GM23248 (cell line): Measurements from ENCODE around the gene PTPRA. TPM values are rescaled to one million over a fixed set of nuclear protein-coding genes. Genes with fewer than 3 reads are reported as not detected.
"Not testable (repeated sequence)": the region's sequence is repeated elsewhere in the genome, so short reads cannot be mapped to it uniquely, and the experiment has no call there.

Experiments
- DNase-seq: peaks from one replicate; pipeline ENCODE4 v3.0.0-alpha.2; 2015
- H2AFZ ChIP-seq: fragments of 200-600 bp; sonication (generic); 2 replicates; pipeline ENCODE4 v1.6.1; 2016; ENCODE audit warnings: antibody characterized with exemption
- H3F3A ChIP-seq: fragments of 200-600 bp; sonication (generic); 2 replicates; pipeline ENCODE4 v1.6.1; 2016; ENCODE audit warnings: mild to moderate bottlenecking, antibody characterized with exemption, mixed run types; ENCODE audit not compliant: insufficient read depth
- H3K27ac ChIP-seq: fragments of 200-600 bp; sonication (generic); 2 replicates; pipeline ENCODE4 v1.5.1; 2016; ENCODE audit warnings: mild to moderate bottlenecking
- H3K27me3 ChIP-seq: fragments of 200-600 bp; sonication (generic); replicated peaks from 2 replicates; pipeline ENCODE4 v1.6.1; 2016; ENCODE audit warnings: mild to moderate bottlenecking; ENCODE audit not compliant: insufficient read depth
- H3K36me3 ChIP-seq: fragments of 200-600 bp; sonication (generic); 2 replicates; pipeline ENCODE4 v1.6.1; 2016; ENCODE audit warnings: low read depth, mild to moderate bottlenecking
- H3K4me1 ChIP-seq: fragments of 200-600 bp; sonication (generic); 2 replicates; pipeline ENCODE4 v1.6.1; 2016; ENCODE audit warnings: mild to moderate bottlenecking; ENCODE audit not compliant: insufficient read depth
- H3K4me2 ChIP-seq: fragments of 200-600 bp; sonication (generic); one replicate; pipeline ENCODE4 v1.6.1; 2016; ENCODE audit warnings: mild to moderate bottlenecking; ENCODE audit not compliant: unreplicated experiment
- H3K4me3 ChIP-seq: fragments of 200-600 bp; sonication (generic); 2 replicates; pipeline ENCODE4 v1.5.1; 2016; ENCODE audit warnings: mild to moderate bottlenecking
- H3K79me2 ChIP-seq: fragments of 200-600 bp; sonication (generic); 2 replicates; pipeline ENCODE4 v1.6.1; 2016; ENCODE audit warnings: mild to moderate bottlenecking; ENCODE audit not compliant: insufficient read depth
- H3K9ac ChIP-seq: fragments of 200-600 bp; sonication (generic); 2 replicates; pipeline ENCODE4 v1.6.1; 2016; ENCODE audit warnings: mild to moderate bottlenecking
- H3K9me2 ChIP-seq: fragments of 200-600 bp; sonication (generic); 2 replicates; pipeline ENCODE4 v1.6.1; 2016; ENCODE audit warnings: mixed run types, mild to moderate bottlenecking, moderate library complexity; ENCODE audit not compliant: insufficient read depth
- H3K9me3 ChIP-seq: fragments of 200-600 bp; sonication (generic); one replicate; pipeline ENCODE4 v1.6.1; 2017; ENCODE audit warnings: low read depth
- H4K20me1 ChIP-seq: fragments of 200-600 bp; sonication (generic); 2 replicates; pipeline ENCODE4 v1.6.0; 2016; ENCODE audit not compliant: insufficient read depth
- EZH2 ChIP-seq: fragments of 200-600 bp; sonication (generic); IDR thresholded peaks from 2 replicates; pipeline ENCODE4 v1.6.1; 2018; ENCODE audit warnings: antibody characterized with exemption, mild to moderate bottlenecking; ENCODE audit not compliant: insufficient read depth, poor library complexity, severe bottlenecking
- EZH2phosphoT487 ChIP-seq: fragments of 200-600 bp; sonication (generic); IDR thresholded peaks from 2 replicates; pipeline ENCODE4 v1.6.1; 2018; ENCODE audit warnings: antibody characterized with exemption, moderate library complexity, mild to moderate bottlenecking, low read depth; ENCODE audit not compliant: insufficient read depth
- WGBS, 2 experiments: methylation state at CpG; one replicate each; pipeline ENCODE4 v1.1.6; 2015 to 2017; ENCODE audit warnings: low lambda C conversion rate in 2 of 2, low coverage in 1 of 2; ENCODE audit errors: missing lambda C conversion rate in 2 of 2; 5-methylcytosine and 5-hydroxymethylcytosine counted together
- in situ Hi-C: fragments of 300-500 bp; cut with MboI; formaldehyde crosslinking; loops from 2 replicates; pipeline ENCODE4 v1.15.0; 2020
- polyA plus RNA-seq: library from polyadenylated mRNA; unstranded; fragments of >200 nt; fragmentation: Nextera tagmentation; extraction: Ambion mirVana; gene quantifications from 2 replicates; pipeline ENCODE4 v1.2.1, GENCODE V29; 2016
- total RNA-seq: library from RNA; depleted of rRNA; stranded (reverse); fragments of >200 nt; shearing (Covaris generic); gene quantifications from 2 replicates; pipeline ENCODE4 v1.2.3, GENCODE V29; 2014; rRNA removed

PTPRA gene, protein sequence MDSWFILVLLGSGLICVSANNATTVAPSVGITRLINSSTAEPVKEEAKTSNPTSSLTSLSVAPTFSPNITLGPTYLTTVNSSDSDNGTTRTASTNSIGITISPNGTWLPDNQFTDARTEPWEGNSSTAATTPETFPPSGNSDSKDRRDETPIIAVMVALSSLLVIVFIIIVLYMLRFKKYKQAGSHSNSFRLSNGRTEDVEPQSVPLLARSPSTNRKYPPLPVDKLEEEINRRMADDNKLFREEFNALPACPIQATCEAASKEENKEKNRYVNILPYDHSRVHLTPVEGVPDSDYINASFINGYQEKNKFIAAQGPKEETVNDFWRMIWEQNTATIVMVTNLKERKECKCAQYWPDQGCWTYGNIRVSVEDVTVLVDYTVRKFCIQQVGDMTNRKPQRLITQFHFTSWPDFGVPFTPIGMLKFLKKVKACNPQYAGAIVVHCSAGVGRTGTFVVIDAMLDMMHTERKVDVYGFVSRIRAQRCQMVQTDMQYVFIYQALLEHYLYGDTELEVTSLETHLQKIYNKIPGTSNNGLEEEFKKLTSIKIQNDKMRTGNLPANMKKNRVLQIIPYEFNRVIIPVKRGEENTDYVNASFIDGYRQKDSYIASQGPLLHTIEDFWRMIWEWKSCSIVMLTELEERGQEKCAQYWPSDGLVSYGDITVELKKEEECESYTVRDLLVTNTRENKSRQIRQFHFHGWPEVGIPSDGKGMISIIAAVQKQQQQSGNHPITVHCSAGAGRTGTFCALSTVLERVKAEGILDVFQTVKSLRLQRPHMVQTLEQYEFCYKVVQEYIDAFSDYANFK
- 27.4 and 50.8 TPM in 2 replicates for total RNA-seq
- polyA plus RNA-seq, result 37.4 and 37.9 TPM in 2 replicates

DNA sequence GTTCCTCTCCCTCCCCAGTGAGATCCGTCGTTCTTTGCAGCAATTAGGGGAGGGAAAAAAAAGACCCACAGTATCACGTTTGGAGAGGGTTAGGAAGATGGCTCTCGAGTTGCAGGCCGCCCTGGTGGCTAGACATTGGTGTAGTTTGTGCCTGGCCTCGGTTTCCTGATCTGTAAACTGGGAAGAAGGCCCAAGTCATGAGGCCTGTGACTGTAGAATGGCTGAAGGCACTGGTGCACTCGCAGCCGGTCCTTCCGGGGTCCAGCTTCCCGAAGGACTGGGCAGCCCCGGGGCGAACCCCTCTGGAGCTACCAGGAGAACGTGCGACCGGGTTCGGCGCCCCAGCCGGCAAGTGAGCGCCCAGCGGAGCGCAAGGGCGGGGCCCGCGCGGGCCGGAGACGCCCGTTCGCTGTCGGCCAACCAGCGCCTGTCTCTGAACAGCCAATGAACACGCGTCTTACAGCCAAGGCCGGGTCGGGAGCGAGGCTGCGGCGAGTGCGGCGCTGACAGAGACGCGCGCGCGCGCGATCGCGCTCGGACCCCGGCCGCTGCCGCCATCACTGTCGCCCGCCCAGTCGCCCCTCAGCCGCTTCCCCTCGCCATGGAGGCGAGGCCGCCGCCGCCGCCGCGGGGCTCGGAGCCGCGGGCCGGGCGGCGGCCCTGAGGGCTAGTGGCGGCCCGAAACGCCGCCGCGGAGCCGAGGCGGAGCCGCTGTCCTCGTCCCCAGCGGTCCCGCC is at the start of gene PTPRA:
TSS of gene PTPRA (plus strand) at position 472 of the 737 bp plus-strand sequence. CDS start 90,797 bp downstream, outside the sequence.
- in situ Hi-C loops, result no loop called here

DNA sequence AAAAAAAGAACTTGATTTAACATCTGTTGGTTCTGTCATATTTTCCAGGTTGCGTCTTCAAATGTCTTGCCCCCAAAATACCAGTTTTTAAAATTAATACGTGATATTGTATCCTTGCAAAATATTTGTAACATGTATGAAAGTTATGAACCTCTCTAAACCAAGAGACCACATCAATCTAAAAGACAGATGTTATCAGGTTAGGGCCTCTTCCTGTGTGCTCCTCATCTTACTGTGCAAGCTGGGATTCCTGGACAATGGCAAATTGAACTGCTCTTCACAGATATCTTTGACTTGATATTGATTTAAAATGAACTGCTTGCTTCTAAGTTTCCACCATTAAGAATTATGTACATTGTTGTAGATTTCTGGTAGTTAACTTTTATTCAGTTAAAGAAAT is 47.5 kb upstream of the PTPRA start:
- H3F3A ChIP-seq, result no peaks in the 10 kb centered on the region
- H3K27me3 ChIP-seq, result peaks cover 8% of the 10 kb centered on the region
- H3K4me3 ChIP-seq, result no peak overlapping the region
- in situ Hi-C loops, result no loop called here
- no peaks in the 10 kb centered on the region for H3K9me2 ChIP-seq
- H3K9ac ChIP-seq, result no peak overlapping the region
- 93 to 96% methylated on average over 2 of the region's 2 CpGs for WGBS, 2 experiments
- H3K27ac ChIP-seq, result no peak overlapping the region
- TF ChIP-seq EZH2phosphoT487, result no peak
- TF ChIP-seq EZH2, result no peak
- H2AFZ ChIP-seq, result no peak overlapping the region
- no peaks in the 10 kb centered on the region for H4K20me1 ChIP-seq
- H3K4me2 ChIP-seq, result no peak overlapping the region
- no peak for DNase-seq
- no peaks in the 10 kb centered on the region for H3K9me3 ChIP-seq
- no peaks in the 10 kb centered on the region for H3K36me3 ChIP-seq
- H3K79me2 ChIP-seq, result no peaks in the 10 kb centered on the region
- H3K4me1 ChIP-seq, result no peaks in the 10 kb centered on the region

More for the DNA sequence above, at the start of gene PTPRA:
- H3K27ac ChIP-seq, result peak within 1 kb of the TSS; percentile 16; the same call in 1 of the 2 replicates
- no peaks in the 10 kb centered on the region for H3K9me3 ChIP-seq
- peak within 1 kb of the TSS; percentile 84 for H3K4me2 ChIP-seq
- DNase-seq, result peak; percentile 96
- peak within 1 kb of the TSS; percentile 88 for H3K4me3 ChIP-seq
- H3K4me1 ChIP-seq, result peaks cover 14% of the 10 kb centered on the region
- no peaks in the 10 kb centered on the region for H3K9me2 ChIP-seq
- no peak for TF ChIP-seq EZH2phosphoT487
- no peak for TF ChIP-seq EZH2
- no peaks in the 10 kb centered on the region for H4K20me1 ChIP-seq
- H3K9ac ChIP-seq, result peak within 1 kb of the TSS; percentile 86
- H3K27me3 ChIP-seq, result no peaks in the 10 kb centered on the region
- WGBS, 2 experiments, result 0 to 1% methylated on average over 63 to 68 of the region's 83 CpGs
- H3F3A ChIP-seq, result peaks cover 29% of the 10 kb centered on the region
- no peaks in the 10 kb centered on the region for H3K36me3 ChIP-seq
- peaks cover 47% of the 10 kb centered on the region for H3K79me2 ChIP-seq
- H2AFZ ChIP-seq, result peak within 1 kb of the TSS; percentile 80

DNA sequence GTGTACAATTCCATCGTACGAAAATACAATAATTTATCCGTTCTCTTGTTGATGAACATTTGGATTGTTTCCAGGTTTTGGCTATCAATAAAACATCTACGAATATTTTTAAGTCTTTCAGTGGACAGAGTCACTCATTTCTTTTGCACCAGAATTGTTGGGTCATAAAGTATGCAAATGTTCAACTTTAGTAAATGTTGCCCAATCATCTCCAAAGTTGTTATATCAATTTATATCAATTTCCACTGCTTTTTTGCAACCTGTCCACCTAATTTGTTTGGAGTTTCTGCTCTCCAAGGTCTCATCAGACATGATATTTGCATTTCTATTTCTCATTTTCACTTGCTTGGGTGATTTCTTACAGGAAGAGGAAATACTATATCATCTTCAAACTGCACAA is 46.6 kb upstream of the PTPRA start:
- in situ Hi-C loops, result no loop called here
- no peaks in the 10 kb centered on the region for H3K79me2 ChIP-seq
- 75 to 77% methylated on average over 4 of the region's 4 CpGs for WGBS, 2 experiments

DNA sequence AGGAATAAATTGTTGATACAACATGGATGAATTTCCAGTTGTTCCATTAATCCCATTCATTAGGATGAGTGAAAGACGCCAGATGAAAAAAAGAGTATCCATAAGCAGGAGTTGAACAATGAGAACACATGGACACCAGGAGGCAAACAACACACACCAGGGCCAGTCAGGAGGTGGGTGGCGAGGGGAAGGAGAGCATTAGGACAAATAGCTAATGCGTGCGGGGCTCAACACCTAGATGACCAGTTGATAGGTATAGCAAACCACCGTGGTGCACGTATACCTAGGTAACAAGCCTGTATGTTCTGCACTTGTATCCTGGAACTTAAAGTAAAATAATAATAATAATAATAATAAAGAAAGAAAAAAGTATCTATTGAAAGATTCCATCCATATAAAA is 43.9 kb upstream of the PTPRA start:
- TF ChIP-seq EZH2 (no peak), EZH2phosphoT487 (no peak)
- no peaks in the 10 kb centered on the region for H3K79me2 ChIP-seq
- H3F3A ChIP-seq, result peaks cover 19% of the 10 kb centered on the region
- no peaks in the 10 kb centered on the region for H3K36me3 ChIP-seq
- no peaks in the 10 kb centered on the region for H3K27me3 ChIP-seq
- DNase-seq, result no peak
- no peak overlapping the region for H3K9ac ChIP-seq
- H2AFZ ChIP-seq, result no peak overlapping the region
- no peaks in the 10 kb centered on the region for H3K9me3 ChIP-seq
- H4K20me1 ChIP-seq, result no peaks in the 10 kb centered on the region
- H3K9me2 ChIP-seq, result no peaks in the 10 kb centered on the region
- in situ Hi-C loops, result no loop called here
- no peak overlapping the region for H3K4me3 ChIP-seq
- 32 to 46% methylated on average over 6 of the region's 6 CpGs for WGBS, 2 experiments
- H3K4me2 ChIP-seq, result no peak overlapping the region
- peaks cover 9% of the 10 kb centered on the region; the same call in 1 of the 2 replicates for H3K4me1 ChIP-seq
- no peak overlapping the region for H3K27ac ChIP-seq

More for the DNA sequence above, 46.6 kb upstream of the PTPRA start:
- no peak overlapping the region for H3K4me3 ChIP-seq
- peaks cover 1% of the 10 kb centered on the region for H3K27me3 ChIP-seq
- H4K20me1 ChIP-seq, result no peaks in the 10 kb centered on the region
- no peak overlapping the region for H3K27ac ChIP-seq
- no peak for DNase-seq
- TF ChIP-seq EZH2phosphoT487, result no peak
- no peak for TF ChIP-seq EZH2
- H3K4me2 ChIP-seq, result no peak overlapping the region
- H3K9me2 ChIP-seq, result no peaks in the 10 kb centered on the region
- H3K4me1 ChIP-seq, result peaks cover 1% of the 10 kb centered on the region; the same call in 1 of the 2 replicates
- peaks cover 2% of the 10 kb centered on the region; the same call in 1 of the 2 replicates for H3F3A ChIP-seq
- H3K9ac ChIP-seq, result no peak overlapping the region
- no peaks in the 10 kb centered on the region for H3K9me3 ChIP-seq
- no peak overlapping the region for H2AFZ ChIP-seq
- no peaks in the 10 kb centered on the region for H3K36me3 ChIP-seq

DNA sequence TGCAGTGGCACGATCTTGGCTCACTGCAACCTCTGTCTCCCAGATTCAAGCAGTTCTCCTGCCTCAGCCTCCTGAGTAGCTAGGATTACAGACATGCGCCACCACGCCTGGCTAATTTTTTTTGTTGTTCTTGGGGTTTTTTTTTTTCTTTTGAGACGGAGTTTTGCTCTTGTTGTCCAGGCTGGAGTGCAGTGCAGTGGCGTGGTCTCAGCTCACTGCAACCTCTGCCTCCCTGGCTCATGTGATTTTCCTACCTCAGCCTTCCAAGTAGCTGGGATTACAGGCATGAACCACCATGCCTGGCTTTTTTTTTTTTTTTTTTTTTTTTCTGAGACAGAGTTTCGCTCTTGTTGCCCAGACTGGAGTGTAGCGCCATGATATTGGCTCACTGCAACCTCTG is 42.1 kb upstream of the PTPRA start:
- H3K36me3 ChIP-seq, H2AFZ ChIP-seq, DNase-seq, H3K79me2 ChIP-seq, in situ Hi-C loops, H4K20me1 ChIP-seq, H3K27me3 ChIP-seq, H3K4me3 ChIP-seq, H3K4me1 ChIP-seq, H3K9me2 ChIP-seq, H3K9ac ChIP-seq, H3K27ac ChIP-seq, H3K4me2 ChIP-seq, H3K9me3 ChIP-seq: not testable (repeated sequence)
- WGBS, 2 experiments, result 71 to 74% methylated on average over 7 of the region's 7 CpGs
- H3F3A ChIP-seq, result peaks cover 19% of the 10 kb centered on the region
